ENCODE results near the gene PRKAG2.

GRCh38 chr7:151801782-151802468 is 75.0 kb downstream of the PRKAG2 start:
- TF ChIP-seq CTCF (IDR thresholded peaks at IDR 0.05): no peak
- TF ChIP-seq POLR2A (IDR thresholded peaks at IDR 0.05): peak; percentile 7 to 52

All from Peyer's patch (tissue), 4 donors.